Left lung (tissue), 10 donors: ENCODE measurements around the gene VSIG2. TPM values are rescaled to one million over a fixed set of nuclear protein-coding genes. Genes with fewer than 3 reads are reported as not detected.

Experiments
- ATAC-seq: fragments of 200-7000 bp; cut with Tn5 transposase; one replicate; pipeline ENCODE4 v1.9.1; 2020; ENCODE audit warnings: moderate library complexity
- DNase-seq, 4 donors: peaks; one replicate each; pipeline ENCODE4 v3.0.0-alpha.2; 2013 to 2020
- H3K27ac ChIP-seq, 2 donors: fragments of 200-600 bp; sonication (generic) in 1 of 2; one replicate each; pipeline versions ENCODE4 v1.5.0 to v1.8.0; 2020 to 2021
- H3K27me3 ChIP-seq, 2 donors: fragments of 200-600 bp; sonication (generic) in 1 of 2; one replicate each; pipeline versions ENCODE4 v1.5.0 to v1.8.0; 2020 to 2021
- H3K36me3 ChIP-seq, 2 donors: fragments of 200-600 bp; sonication (generic) in 1 of 2; one replicate each; pipeline versions ENCODE4 v1.5.0 to v1.8.0; 2020 to 2021
- H3K4me1 ChIP-seq, 2 donors: fragments of 200-600 bp; one replicate each; pipeline ENCODE4 v1.8.0; 2021
- H3K4me3 ChIP-seq, 2 donors: fragments of 200-600 bp; sonication (generic) in 1 of 2; one replicate each; pipeline versions ENCODE4 v1.5.0 to v1.8.0; 2020 to 2021; ENCODE audit warnings: mild to moderate bottlenecking in 1 of 2
- H3K9me3 ChIP-seq, 2 donors: fragments of 200-600 bp; sonication (generic) in 1 of 2; one replicate each; pipeline versions ENCODE4 v1.5.0 to v1.8.0; 2020 to 2021
- CTCF ChIP-seq, 2 donors: fragments of 200-600 bp; sonication (generic) in 1 of 2; IDR thresholded peaks; one replicate each; pipeline versions ENCODE4 v1.5.0 to v1.8.0; 2021; ENCODE audit warnings: antibody characterized with exemption in 2 of 2
- intact Hi-C, 2 donors: fragments of 100-400 bp; cut with DNase I; formaldehyde crosslinking; loops; one replicate each; pipeline versions ENCODE4 v1.11.2 to v1.14.2; 2022
- polyA plus RNA-seq, 6 donors: library from polyadenylated mRNA; unstranded; fragments of 120-200 nt; gene quantifications; one replicate each; pipeline ENCODE4 v1.2.1, GENCODE V29; 2013; ENCODE audit not compliant: insufficient read length in 6 of 6
- total RNA-seq, 2 donors: library from RNA; stranded (reverse); fragmentation: NEBNext Ultra II Directional; extraction: Animal tissue kit (Norgen Biotek cat#: 25700); gene quantifications; one replicate each; pipeline ENCODE4 v1.2.1, GENCODE V29; 2021
- donor health status: DM: no; HTN: yes; CAD: no.
- donor health status: DM: no; HTN: no; CAD: no.

The VSIG2 gene
- total and polyA plus RNA-seq, 8 donors = 16.0 to 35.6 (median 27.5) TPM

- Histone ChIP-seq H3K36me3 (no peaks in the 10 kb centered on the region), H3K4me3 (no peak overlapping the region), H3K27me3 (peaks cover 0 to 25% of the 10 kb centered on the region in 2 donors), H3K9me3 (no peaks in the 10 kb centered on the region), H3K27ac (no peak overlapping the region), H3K4me1 (peaks cover 0 to 47% of the 10 kb centered on the region in 2 donors)
- intact Hi-C loops = no loop called here
- no peak for ATAC-seq
- TF ChIP-seq CTCF (IDR thresholded peaks at IDR 0.05) = no peak
- no peak for DNase-seq
These were observed 15.3 kb downstream of the VSIG2 start for GRCh38 chr11:124736736-124737135.

DNA sequence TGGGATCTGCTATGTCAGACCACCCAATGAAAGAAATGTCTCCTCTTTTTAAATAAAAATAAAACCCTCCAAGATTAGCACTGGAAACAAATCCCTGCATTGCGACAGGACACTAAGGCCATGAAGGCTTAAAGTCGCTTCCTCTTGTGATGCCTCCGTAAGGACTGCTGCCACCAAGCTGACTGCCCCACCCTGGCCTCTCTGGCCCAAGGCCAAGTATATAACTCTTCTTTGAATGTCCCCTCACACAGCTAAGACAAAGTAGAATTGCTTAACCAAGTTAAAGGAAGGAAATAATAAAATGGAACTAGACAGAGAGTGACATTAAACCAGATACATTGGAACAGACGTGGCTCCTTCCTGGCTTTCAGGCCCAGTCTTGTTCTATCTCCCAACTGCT, 19.8 kb downstream of the VSIG2 start:
- peak; percentile 60 for ATAC-seq
- H3K27ac ChIP-seq = peak overlapping the region in 1 of 2 donors; percentile 59

GRCh38 chr11:124729571-124729970, 22.5 kb downstream of the VSIG2 start:
- H3K4me3 ChIP-seq = no peak overlapping the region
- ATAC-seq (no peak), DNase-seq (no peak)
- H3K9me3 ChIP-seq = no peaks in the 10 kb centered on the region
- no peaks in the 10 kb centered on the region for H3K36me3 ChIP-seq
- H3K27me3 ChIP-seq = no peaks in the 10 kb centered on the region
- H3K4me1 ChIP-seq = peaks cover 10 to 31% of the 10 kb centered on the region in 2 donors
- intact Hi-C loops = no loop called here
- no peak overlapping the region for H3K27ac ChIP-seq
- no peak for TF ChIP-seq CTCF (IDR thresholded peaks at IDR 0.05)

More for the DNA sequence above, 19.8 kb downstream of the VSIG2 start:
- H3K27me3 ChIP-seq = no peaks in the 10 kb centered on the region
- peaks cover 0 to 19% of the 10 kb centered on the region in 2 donors for H3K4me1 ChIP-seq
- no peak for TF ChIP-seq CTCF (IDR thresholded peaks at IDR 0.05)
- intact Hi-C loops = no loop called here
- H3K4me3 ChIP-seq = no peak overlapping the region
- no peaks in the 10 kb centered on the region for H3K36me3 ChIP-seq
- H3K9me3 ChIP-seq = no peaks in the 10 kb centered on the region
- peak in 1 of 4 donors; percentile 67 for DNase-seq

GRCh38 chr11:124728134-124728533, 23.9 kb downstream of the VSIG2 start:
- ATAC-seq = no peak
- intact Hi-C loops = no loop called here
- no peaks in the 10 kb centered on the region for H3K36me3 ChIP-seq
- no peak for DNase-seq
- TF ChIP-seq CTCF (IDR thresholded peaks at IDR 0.05) = no peak
- H3K4me1 ChIP-seq = peaks cover 10 to 34% of the 10 kb centered on the region in 2 donors
- no peak overlapping the region for H3K4me3 ChIP-seq
- H3K27me3 ChIP-seq = no peaks in the 10 kb centered on the region
- no peak overlapping the region for H3K27ac ChIP-seq
- no peaks in the 10 kb centered on the region for H3K9me3 ChIP-seq

GRCh38 chr11:124727474-124727873, 24.6 kb downstream of the VSIG2 start:
- peaks cover 10 to 29% of the 10 kb centered on the region in 2 donors for H3K4me1 ChIP-seq
- TF ChIP-seq CTCF (IDR thresholded peaks at IDR 0.05) = no peak
- H3K4me3 ChIP-seq = no peak overlapping the region
- no peak for DNase-seq
- H3K27me3 ChIP-seq = no peaks in the 10 kb centered on the region
- ATAC-seq = peak; percentile 20
- intact Hi-C loops = no loop called here
- H3K9me3 ChIP-seq = no peaks in the 10 kb centered on the region
- H3K36me3 ChIP-seq = no peaks in the 10 kb centered on the region
- H3K27ac ChIP-seq = peak overlapping the region in 1 of 2 donors; percentile 69
